GM19372 (cell line): ENCODE data around the gene LAMC3.
"Not testable (repeated sequence)": the region's sequence is repeated elsewhere in the genome, so short reads cannot be mapped to it uniquely, and the experiment has no call there.

Experiments
- ATAC-seq: cut with Tn5 transposase; IDR thresholded peaks from one replicate; pipeline ENCODE4 v1.9.1; 2021; ENCODE audit warnings: mild to moderate bottlenecking, low read depth, moderate library complexity; ENCODE audit not compliant: unreplicated experiment

The LAMC3 gene

GRCh38 chr9:131025953-131026858 lies 17.2 kb downstream of the LAMC3 start:
- ATAC-seq: no peak

GRCh38 chr9:131027048-131027871 lies 18.3 kb downstream of the LAMC3 start:
- ATAC-seq: no peak

DNA sequence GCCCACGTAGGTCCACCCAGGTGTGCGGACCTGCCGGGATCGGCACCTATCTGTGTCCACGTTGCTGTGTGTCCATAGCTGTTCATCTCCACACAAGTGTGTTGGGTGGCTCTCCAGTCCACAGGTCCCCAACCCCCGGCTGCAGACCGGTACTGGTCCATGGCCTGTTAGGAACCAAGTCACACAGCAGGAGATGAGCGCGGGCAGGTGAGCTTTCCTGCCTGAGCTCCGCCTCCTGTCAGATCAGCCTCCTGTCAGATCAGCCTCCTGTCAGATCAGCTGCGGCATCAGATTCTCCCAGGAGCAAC lies 18.9 kb downstream of the LAMC3 start:
- ATAC-seq: no peak

GRCh38 chr9:131028221-131028884 lies 19.4 kb downstream of the LAMC3 start:
- no peak for ATAC-seq

GRCh38 chr9:131028931-131029573 lies 20.1 kb downstream of the LAMC3 start:
- ATAC-seq: no peak

- ATAC-seq: no peak
Observed at GRCh38 chr9:131029574-131029952, 20.6 kb downstream of the LAMC3 start.

- ATAC-seq: no peak
Observed at GRCh38 chr9:131030239-131031004, 21.4 kb downstream of the LAMC3 start.

GRCh38 chr9:131031005-131031641 lies 22.1 kb downstream of the LAMC3 start:
- ATAC-seq: no peak

DNA sequence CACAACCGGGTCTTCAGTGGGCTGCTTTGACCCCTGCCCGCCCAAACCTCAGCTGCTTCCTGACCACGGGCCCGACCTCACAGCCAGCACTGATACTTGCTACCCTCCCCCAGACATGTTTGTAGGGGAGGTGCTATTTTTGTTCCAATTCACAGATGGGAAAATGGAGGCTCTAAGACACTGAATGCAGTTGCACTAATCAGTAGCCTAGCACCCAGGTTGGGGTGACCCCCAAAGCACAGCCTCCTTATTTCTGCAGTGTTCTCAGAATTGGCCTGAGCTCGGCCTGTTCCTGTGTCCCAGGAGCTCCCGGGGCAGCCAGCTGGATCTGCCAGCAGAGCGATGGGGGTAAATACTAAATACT lies 22.6 kb downstream of the LAMC3 start:
- ATAC-seq: no peak

DNA sequence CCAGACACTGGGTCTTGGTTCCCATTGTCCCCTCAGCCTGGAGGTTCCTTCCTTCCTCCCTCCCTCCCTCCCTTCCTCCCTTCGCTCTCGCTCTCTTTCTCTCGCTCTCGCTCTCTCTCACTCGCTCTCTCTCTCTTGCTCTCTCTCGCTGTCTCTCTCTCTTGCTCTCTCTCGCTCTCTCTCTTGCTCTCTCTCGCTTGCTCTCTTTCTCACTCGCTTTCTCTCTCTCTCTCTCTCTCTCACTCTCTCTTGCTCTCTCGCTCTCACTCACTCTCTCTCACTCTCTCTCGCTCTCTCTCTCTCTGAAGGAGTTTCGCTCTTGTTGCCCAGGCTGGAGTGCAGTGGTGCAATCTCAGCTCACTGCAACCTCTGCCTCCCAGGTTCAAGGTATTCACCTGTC lies 23.4 kb downstream of the LAMC3 start:
- no peak for ATAC-seq

DNA sequence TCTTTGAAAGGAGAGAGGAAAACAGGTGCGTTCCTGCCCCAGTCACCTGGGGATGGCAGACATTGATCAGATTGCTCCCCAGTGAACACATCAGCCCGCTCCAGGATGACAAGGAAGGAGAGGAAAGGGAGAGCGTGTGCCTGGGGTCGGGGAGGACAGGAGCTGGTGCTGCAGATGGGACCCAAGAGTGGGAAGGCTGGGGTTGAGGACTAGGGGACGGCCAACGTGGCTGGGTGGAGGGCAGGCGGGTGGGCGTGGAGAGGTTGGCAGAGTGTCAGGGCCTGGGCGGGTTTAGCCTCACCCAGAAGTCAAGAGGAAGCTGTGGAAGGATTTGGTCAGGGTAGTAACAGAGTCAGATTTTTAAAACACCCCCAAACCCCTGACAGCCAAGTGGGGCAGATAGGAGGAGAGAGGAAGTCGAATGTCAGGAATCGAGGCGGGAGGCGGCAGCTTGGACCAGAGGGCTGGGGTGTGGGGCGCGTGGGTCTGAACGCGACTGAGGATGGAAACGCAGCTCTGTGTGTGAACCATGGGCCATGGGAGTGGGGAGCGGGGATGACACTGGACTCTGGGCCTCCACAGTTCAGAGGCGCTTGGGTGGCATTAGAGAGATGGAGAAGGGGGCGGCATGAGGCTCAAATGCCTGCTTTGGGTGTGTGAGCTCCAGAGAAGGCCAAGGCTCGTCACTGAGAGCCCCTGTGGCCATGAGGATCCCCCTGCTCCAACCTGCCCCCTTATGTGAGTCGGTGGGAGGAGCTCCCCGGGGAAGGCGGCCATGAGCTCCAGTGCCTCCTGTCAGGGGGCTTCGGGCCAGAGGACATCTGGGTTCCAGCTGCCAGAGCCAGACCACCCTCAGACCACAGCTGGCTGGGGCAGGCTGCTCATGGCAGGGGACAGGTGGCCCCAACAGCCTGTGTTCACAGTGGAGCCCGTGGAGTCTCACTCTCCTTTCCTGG lies 24.6 kb downstream of the LAMC3 start:
- ATAC-seq: no peak

DNA sequence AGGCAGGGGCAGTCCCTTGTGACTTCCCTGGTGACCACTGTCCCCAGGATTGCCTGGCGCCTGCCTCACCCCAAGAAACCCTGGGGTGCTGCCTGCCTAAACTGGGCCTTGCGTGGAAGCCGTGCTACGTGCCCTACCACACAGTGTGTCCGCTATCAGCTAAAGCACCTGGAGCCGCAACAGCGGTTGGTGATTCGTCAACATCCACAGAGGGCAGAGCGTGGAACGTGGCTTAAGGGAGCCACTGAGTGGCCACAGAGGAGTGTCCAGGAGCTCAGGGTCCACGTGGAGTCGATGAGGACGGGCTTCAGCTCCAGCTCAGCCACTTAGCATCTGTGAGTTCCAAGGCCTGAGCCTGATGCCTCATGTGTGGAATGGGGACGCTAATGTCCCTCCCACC lies 25.3 kb downstream of the LAMC3 start:
- no peak for ATAC-seq

DNA sequence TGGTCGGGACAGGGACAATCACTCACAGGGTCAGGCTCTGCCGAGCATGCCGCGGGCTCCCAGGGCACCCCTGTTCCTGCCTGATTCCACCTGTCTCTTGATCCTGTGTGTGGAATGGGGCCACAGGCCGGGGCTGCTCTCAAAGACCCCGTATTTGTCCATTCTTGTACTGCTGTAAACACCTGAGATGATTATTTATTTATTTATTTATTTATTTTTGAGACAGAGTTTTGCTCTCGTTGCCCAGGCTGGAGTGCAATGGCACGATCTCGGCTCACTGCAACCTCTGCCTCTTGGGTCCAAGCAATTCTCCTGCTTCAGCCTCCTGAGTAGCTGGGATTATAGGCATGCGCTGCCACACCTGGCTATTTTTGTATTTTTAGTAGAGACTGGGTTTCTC lies 25.8 kb downstream of the LAMC3 start:
- not testable (repeated sequence) for ATAC-seq

DNA sequence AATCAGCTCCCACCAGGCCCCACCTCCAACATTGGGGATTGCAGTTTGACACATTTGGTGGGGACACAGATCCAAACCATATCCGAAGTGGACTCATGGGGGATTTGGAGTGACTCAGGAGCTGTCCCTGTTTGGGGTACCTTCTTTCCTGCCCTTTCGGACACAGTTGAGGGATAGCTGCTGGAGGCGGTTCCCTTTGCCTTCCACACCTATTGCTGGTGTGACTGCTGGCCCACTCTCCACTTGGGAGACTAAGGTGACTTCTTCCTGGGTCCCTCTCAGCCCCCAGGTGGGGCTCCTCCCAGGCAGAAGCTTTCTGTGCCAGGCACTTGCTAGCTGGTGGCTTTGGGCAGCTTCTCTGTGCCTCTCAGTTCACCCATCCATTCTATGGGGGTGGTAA lies 26.6 kb downstream of the LAMC3 start:
- no peak for ATAC-seq

GRCh38 chr9:131036071-131036470 lies 27.1 kb downstream of the LAMC3 start:
- no peak for ATAC-seq

- no peak for ATAC-seq
Observed at GRCh38 chr9:131036529-131037334, 27.8 kb downstream of the LAMC3 start.

- no peak for ATAC-seq
Observed at GRCh38 chr9:131037335-131038255, 28.6 kb downstream of the LAMC3 start.
